Stimulated activated CD4-positive, alpha-beta T cell treated with anti-CD3 and anti-CD28 coated beads, TNF-alpha, amount 100 ng/mL, for 48 hours (primary cell): Measurements from ENCODE around the gene DEFB121.
"Not testable (repeated sequence)": the region's sequence is repeated elsewhere in the genome, so short reads cannot be mapped to it uniquely, and the experiment has no call there.

Experiments
- DNase-seq, 3 donors: peaks; one replicate each; pipeline ENCODE4 v3.0.0-alpha.2; 2020; ENCODE audit warnings: low read depth in 3 of 3

DEFB121 gene, protein sequence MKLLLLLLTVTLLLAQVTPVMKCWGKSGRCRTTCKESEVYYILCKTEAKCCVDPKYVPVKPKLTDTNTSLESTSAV

DNA sequence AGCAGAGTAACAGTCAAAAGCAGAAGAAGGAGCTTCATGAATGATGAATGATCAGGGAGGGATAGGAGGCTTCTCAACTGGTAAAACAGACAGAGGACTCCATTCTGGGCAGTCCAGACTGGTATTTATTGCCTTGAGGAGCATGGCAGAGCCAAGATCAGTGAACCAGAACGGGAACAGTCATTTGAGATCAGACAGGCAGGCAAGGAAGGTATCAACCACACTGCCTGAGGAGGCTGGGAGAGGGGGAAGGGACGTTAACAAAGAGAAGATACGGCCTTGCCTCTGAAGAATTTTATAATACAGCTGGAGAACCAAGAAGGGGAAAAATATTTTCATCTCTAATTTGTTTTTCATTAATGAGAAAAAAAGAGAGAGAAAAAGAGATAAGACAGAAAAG is at the start of gene DEFB121:
Gene DEFB121, minus strand, starts transcription at position 101 of the 400 bp plus-strand sequence. Its CDS starts 63 bp downstream, at position 38.
- DNase-seq, result no peak

GRCh38 chr20:31454361-31454760 is 48.3 kb upstream of the DEFB121 start:
- no peak for DNase-seq

- no peak for DNase-seq
These were observed 46.6 kb upstream of the DEFB121 start for GRCh38 chr20:31452575-31452974.

DNA sequence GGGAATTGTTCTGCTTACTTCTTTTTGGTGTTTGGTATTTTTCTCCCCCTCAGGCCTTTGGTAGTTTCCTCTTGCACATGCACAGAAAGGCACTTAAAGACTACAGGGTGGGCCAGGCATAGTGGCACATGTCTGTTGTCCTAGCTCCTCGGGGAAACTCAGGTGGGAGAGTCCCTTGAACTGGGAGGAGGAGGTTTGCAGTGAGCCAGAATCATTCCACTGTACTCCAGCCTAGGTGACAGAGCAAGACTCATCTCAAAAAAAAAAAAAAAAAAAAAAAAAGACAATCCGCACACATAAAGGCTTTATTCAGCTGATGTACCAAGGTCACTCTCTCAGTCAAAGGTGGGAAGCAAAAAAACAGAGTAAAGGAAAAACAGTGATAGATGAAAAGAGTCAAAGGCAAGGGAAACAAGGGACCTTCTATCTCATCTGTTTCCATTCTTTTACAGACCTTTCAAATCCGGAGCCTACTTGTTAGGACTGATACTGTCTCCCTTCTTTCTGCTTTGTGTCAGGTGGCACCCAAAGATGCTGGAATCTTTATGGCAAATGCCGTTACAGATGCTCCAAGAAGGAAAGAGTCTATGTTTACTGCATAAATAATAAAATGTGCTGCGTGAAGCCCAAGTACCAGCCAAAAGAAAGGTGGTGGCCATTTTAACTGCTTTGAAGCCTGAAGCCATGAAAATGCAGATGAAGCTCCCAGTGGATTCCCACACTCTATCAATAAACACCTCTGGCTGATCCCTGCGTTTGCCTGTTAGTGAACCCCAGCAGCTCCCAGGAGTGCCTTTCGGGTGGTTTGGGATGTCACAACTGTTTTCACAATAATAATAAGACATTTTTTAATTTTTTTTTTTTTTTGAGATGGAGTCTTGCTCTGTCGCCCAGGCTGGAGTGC is 43.7 kb upstream of the DEFB121 start:
- no peak for DNase-seq

GRCh38 chr20:31446084-31446819 is 40.2 kb upstream of the DEFB121 start:
- DNase-seq, result no peak

DNA sequence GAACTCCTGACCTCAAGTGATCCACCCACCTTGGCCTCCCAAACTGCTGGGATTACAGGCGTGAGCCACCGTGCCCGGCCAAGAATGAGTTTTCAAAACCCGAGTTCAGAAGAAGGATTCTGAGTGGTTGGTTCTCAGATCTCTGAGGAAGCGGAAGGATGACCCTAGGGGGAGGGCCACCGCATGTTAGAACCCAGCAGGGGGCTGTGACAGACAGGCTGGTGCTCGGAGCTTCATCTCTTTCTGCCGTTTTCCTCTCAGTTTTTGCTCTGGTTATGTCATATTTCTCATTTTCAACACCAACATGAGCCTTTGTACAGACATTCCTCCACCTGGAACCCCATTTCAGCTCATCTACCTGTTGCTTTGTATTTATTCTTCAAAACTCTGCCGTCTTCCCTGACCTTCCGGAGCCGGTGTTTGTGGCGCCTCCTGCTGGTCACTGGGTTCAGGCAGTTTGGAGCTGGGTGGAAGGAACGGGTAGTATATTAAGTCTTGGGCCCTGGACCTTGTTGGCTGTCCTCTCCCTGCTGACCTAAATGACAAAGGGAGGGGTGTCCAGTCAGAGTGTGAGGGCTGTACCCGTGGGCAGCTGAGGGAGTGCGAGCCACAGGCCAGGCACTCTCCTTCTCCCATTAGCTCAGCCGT is 34.1 kb upstream of the DEFB121 start, which contains the start of gene DEFB123:
Gene DEFB123, plus strand, starts transcription at position 621 of the 648 bp plus-strand sequence. CDS start 67 bp downstream, outside the sequence.
- DNase-seq, result no peak

DNA sequence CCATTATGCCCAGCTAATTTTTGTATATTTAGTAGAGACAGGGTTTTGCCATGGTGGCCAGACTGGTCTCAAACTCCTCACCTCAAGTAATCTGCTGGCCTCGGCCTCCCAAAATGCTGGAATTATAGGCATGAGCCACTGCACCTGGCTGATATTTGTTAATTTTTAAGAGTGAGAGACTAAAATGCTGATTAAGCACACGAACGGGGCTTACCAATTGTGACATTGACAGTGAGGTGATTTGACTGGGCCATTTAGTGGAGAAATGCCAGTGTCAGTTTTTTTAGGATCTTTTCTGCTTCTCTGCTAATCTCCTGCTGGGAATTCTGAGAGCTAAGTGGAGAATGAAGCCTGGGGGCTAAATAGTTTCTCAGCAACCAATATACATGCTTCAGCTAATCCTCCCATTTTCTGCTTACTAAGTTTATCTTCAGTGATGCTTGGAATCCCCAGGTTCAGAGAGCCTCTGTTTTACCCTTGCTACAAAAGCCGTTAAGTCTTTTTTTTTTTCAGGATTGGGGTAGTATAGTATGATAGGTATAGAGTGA is 24.6 kb upstream of the DEFB121 start:
- no peak for DNase-seq

GRCh38 chr20:31427576-31427975 is 21.6 kb upstream of the DEFB121 start:
- not testable (repeated sequence) for DNase-seq

GRCh38 chr20:31426891-31427551 is 21.0 kb upstream of the DEFB121 start:
- not testable (repeated sequence) for DNase-seq

DNA sequence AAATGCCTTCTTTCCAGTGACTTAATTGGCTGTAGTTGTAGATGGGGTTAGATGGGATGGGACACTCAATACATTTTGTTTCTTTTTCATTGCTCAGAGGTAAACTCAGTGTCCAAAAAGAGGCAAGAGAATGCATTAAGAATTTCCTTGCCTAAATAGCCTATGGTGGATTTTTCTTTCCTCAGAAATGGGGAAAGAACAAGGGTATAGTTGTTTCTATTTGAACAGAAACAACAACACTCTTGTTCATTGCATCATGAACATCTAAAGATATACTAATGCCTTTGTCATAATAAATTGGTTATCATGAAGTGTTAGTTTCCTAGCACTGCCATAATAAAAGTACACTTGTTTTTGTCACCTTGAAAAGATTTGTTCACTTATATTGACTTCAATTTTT is 19.8 kb upstream of the DEFB121 start:
- no peak for DNase-seq

- no peak for DNase-seq
These were observed 12.3 kb upstream of the DEFB121 start for GRCh38 chr20:31418307-31418706.

- DNase-seq, result no peak
These were observed 9.6 kb upstream of the DEFB121 start for GRCh38 chr20:31415653-31416052.

GRCh38 chr20:31414381-31414780 is 8.4 kb upstream of the DEFB121 start:
- no peak for DNase-seq

DNA sequence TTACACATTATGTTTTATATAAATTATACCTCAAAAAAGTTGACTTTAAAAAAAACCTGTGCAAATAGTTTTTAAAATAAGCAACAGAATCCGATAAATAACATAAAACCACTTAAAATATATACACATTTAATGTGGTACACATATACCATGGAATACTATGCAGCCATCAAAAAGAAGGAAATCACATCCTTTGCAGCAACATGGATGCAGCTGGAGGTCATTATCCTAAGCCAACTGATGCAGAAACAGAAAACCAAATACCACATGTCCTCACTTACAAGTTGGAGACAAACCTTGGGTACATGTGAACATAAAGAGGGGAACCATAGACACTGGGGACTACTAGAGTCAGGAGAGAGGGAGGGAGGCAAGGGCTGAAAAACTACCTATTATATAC is 4.0 kb upstream of the DEFB121 start:
- DNase-seq, result no peak

- DNase-seq, result no peak
These were observed 2.1 kb downstream of the DEFB121 start for GRCh38 chr20:31403886-31404285.

DNA sequence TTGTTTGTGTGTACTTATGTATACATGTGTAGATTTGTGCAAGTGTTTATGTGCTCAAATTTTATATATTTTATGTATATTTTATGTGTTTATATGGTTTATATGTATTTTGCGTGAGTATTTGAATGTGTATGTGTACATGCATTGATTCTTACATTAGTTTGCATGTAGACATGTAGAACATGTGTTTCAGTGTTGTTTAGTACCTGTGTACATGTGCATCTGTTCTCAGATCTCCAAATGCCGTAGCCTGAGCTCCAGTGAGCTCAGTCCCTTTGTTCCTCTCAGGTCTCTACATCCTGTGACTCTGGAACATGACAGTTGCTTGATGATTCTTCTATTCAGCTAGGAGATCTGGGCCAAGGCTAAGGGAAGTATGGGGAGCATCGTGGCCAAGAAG is 11.1 kb downstream of the DEFB121 start:
- no peak for DNase-seq

GRCh38 chr20:31392836-31393235 is 13.2 kb downstream of the DEFB121 start:
- DNase-seq, result no peak

DNA sequence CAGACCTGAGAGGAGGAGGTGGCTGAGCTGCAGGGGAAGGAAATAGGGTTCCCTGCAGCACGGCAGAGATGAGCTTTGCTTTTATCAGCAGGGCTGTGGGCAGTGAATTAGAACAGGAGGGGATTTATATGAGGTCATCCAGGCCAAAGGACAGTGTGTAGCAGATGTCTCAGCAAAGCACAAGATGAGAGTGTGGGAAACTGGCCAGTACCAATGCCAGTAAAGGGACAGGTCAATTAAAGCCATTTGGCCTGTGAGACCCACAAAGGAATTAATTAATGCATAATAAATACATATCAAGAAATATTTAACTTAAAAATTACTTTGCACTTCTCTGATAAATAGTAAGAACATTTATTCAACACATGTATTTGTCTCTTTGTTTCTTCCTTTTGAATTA is 15.5 kb downstream of the DEFB121 start, which contains the start of gene DEFB119:
Gene DEFB119, minus strand, starts transcription at position 101 of the 400 bp plus-strand sequence. CDS start 107 bp downstream, outside the sequence.
- DNase-seq, result no peak

GRCh38 chr20:31374346-31374745 is 31.7 kb downstream of the DEFB121 start:
- no peak for DNase-seq

DNA sequence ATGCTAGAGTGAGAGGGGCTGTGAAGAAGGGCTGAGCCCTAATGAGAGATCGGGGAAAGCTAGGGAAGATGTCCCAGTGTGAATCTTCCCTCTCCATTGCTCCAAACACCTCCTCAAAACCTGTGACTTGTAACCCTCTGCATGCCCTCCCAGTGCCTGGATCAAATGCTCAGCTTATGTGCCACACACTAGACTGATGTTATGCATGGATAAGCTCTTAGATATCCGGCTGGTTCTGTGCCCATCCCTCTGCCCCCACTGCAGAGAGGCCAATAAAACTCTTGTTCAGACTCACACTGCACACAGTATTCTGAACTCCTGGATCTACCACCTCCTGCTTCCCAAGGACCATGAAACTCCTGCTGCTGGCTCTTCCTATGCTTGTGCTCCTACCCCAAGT is 37.7 kb downstream of the DEFB121 start, which contains the start of gene DEFB118:
Gene DEFB118, plus strand, starts transcription at position 301 of the 400 bp plus-strand sequence. Its CDS starts 50 bp downstream, at position 351.
- no peak for DNase-seq

DNA sequence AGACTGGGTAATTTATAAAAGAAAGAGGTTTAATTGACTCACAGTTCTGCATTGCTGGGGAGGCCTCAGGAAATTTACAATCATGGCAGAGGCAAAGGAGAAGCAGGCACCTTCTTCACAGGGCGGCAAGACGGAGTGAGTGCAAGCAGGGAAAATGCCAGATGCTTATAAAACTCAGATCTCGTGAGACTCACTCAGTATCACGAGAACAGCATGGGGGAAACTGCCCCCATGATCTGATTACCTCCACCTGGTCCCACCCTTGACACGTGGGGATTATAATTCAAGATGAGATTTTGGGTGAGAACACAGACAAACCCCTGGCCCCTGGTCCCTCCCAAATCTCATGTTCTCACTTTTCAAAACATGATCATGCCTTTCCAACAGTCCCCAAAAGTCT is 41.7 kb downstream of the DEFB121 start:
- DNase-seq, result not testable (repeated sequence)
